HL-60 (cell line): ENCODE measurements around the gene CTNNA2.

Experiments
- GABPA ChIP-seq: IDR thresholded peaks from 2 replicates; pipeline ENCODE4 v1.6.1; 2012; ENCODE audit warnings: low read depth
- TF ChIP-seq, protein P1 (sequence below): IDR thresholded peaks from one replicate; pipeline ENCODE4 v1.5.1; 2011; ENCODE audit warnings: low read length, control low read depth, inconsistent platforms; ENCODE audit not compliant: insufficient read depth
- TF ChIP-seq, protein P2 (sequence below): IDR thresholded peaks from 2 replicates; pipeline ENCODE4 v1.6.1; 2012; ENCODE audit warnings: low read depth; ENCODE audit not compliant: insufficient replicate concordance

DNA sequence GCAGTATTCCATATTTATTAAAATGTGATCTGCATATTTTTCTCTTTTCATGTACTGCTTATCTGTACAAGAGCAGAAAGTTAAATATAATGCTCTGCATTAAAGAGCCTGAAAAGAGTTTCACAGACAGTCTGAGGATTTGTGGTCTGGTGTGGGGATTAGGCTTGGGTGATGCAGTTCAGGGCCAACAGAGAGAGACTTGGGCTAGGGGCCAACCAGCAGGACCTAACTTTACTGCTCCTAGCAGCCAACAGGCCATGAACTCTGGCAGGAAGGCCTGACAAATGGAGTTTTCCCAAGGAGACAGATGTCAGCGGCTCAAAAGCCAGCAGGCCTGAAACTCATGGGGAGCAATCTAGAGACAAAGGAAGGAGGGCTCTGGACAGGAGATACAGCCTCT lies 622.1 kb downstream of the CTNNA2 start:
- TF ChIP-seq, protein P1, sequence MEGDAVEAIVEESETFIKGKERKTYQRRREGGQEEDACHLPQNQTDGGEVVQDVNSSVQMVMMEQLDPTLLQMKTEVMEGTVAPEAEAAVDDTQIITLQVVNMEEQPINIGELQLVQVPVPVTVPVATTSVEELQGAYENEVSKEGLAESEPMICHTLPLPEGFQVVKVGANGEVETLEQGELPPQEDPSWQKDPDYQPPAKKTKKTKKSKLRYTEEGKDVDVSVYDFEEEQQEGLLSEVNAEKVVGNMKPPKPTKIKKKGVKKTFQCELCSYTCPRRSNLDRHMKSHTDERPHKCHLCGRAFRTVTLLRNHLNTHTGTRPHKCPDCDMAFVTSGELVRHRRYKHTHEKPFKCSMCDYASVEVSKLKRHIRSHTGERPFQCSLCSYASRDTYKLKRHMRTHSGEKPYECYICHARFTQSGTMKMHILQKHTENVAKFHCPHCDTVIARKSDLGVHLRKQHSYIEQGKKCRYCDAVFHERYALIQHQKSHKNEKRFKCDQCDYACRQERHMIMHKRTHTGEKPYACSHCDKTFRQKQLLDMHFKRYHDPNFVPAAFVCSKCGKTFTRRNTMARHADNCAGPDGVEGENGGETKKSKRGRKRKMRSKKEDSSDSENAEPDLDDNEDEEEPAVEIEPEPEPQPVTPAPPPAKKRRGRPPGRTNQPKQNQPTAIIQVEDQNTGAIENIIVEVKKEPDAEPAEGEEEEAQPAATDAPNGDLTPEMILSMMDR, result no peak
- TF ChIP-seq GABPA, result no peak
- TF ChIP-seq, protein P2, sequence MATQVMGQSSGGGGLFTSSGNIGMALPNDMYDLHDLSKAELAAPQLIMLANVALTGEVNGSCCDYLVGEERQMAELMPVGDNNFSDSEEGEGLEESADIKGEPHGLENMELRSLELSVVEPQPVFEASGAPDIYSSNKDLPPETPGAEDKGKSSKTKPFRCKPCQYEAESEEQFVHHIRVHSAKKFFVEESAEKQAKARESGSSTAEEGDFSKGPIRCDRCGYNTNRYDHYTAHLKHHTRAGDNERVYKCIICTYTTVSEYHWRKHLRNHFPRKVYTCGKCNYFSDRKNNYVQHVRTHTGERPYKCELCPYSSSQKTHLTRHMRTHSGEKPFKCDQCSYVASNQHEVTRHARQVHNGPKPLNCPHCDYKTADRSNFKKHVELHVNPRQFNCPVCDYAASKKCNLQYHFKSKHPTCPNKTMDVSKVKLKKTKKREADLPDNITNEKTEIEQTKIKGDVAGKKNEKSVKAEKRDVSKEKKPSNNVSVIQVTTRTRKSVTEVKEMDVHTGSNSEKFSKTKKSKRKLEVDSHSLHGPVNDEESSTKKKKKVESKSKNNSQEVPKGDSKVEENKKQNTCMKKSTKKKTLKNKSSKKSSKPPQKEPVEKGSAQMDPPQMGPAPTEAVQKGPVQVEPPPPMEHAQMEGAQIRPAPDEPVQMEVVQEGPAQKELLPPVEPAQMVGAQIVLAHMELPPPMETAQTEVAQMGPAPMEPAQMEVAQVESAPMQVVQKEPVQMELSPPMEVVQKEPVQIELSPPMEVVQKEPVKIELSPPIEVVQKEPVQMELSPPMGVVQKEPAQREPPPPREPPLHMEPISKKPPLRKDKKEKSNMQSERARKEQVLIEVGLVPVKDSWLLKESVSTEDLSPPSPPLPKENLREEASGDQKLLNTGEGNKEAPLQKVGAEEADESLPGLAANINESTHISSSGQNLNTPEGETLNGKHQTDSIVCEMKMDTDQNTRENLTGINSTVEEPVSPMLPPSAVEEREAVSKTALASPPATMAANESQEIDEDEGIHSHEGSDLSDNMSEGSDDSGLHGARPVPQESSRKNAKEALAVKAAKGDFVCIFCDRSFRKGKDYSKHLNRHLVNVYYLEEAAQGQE, result no peak
